MM.1S (cell line): ENCODE measurements around the gene TOM1L1.

ENCODE experiments used
- DNase-seq: peaks from one replicate; pipeline ENCODE4 v3.0.0-alpha.2; 2015
- H2AFZ ChIP-seq: fragments of 300-600 bp; sonication (generic); 2 replicates; pipeline ENCODE4 v1.6.0; 2016; ENCODE audit warnings: antibody characterized with exemption, low read length
- H3F3A ChIP-seq: fragments of 300-600 bp; sonication (generic); 2 replicates; pipeline ENCODE4 v1.6.1; 2016; ENCODE audit warnings: mild to moderate bottlenecking, antibody characterized with exemption, low read length, moderate library complexity, mixed read lengths; ENCODE audit not compliant: insufficient read depth
- H3K27ac ChIP-seq: fragments of 300-600 bp; sonication (generic); 2 replicates; pipeline ENCODE4 v1.5.1; 2016; ENCODE audit warnings: mild to moderate bottlenecking, low read length
- H3K27me3 ChIP-seq: fragments of 300-600 bp; sonication (generic); replicated peaks from 2 replicates; pipeline ENCODE4 v1.6.0; 2016; ENCODE audit warnings: low read length; ENCODE audit not compliant: insufficient read depth
- H3K36me3 ChIP-seq: fragments of 300-600 bp; sonication (generic); replicated peaks from 2 replicates; pipeline ENCODE4 v1.6.1; 2016; ENCODE audit warnings: mild to moderate bottlenecking, low read length, mixed read lengths; ENCODE audit not compliant: insufficient read depth
- H3K4me1 ChIP-seq: fragments of 300-600 bp; sonication (generic); 2 replicates; pipeline ENCODE4 v1.6.1; 2016; ENCODE audit warnings: low read length, mixed read lengths
- H3K4me2 ChIP-seq: fragments of 300-600 bp; sonication (generic); 2 replicates; pipeline ENCODE4 v1.6.0; 2016; ENCODE audit warnings: low read depth, low read length
- H3K4me3 ChIP-seq: fragments of 300-600 bp; sonication (generic); 2 replicates; pipeline ENCODE4 v1.5.1; 2016; ENCODE audit warnings: low read length, mixed read lengths
- H3K79me2 ChIP-seq: fragments of 300-600 bp; sonication (generic); 2 replicates; pipeline ENCODE4 v1.6.1; 2016; ENCODE audit warnings: mixed run types, low read length, mixed read lengths
- H3K9ac ChIP-seq: fragments of 300-600 bp; sonication (generic); 2 replicates; pipeline ENCODE4 v1.6.1; 2016; ENCODE audit warnings: low read length, mixed read lengths
- H3K9me2 ChIP-seq: fragments of 300-600 bp; sonication (generic); replicated peaks from 2 replicates; pipeline ENCODE4 v1.6.1; 2016; ENCODE audit warnings: mild to moderate bottlenecking, low read length, mixed read lengths; ENCODE audit not compliant: insufficient read depth
- H3K9me3 ChIP-seq: fragments of 300-600 bp; sonication (generic); replicated peaks from 2 replicates; pipeline ENCODE4 v1.6.1; 2016; ENCODE audit warnings: mild to moderate bottlenecking, low read length, mixed read lengths; ENCODE audit not compliant: insufficient read depth
- H4K20me1 ChIP-seq: fragments of 300-600 bp; sonication (generic); 2 replicates; pipeline ENCODE4 v1.6.1; 2016; ENCODE audit warnings: mild to moderate bottlenecking, low read length, moderate library complexity, mixed read lengths; ENCODE audit not compliant: insufficient read depth
- CTCF ChIP-seq: fragments of 300-600 bp; sonication (generic); IDR thresholded peaks from 2 replicates; pipeline ENCODE4 v1.5.1; 2016; ENCODE audit warnings: antibody characterized with exemption, low read length, mixed read lengths
- EZH2 ChIP-seq: fragments of 300-600 bp; sonication (generic); optimal IDR thresholded peaks from 2 replicates; pipeline ENCODE3; 2017; ENCODE audit warnings: low read depth, mild to moderate bottlenecking, antibody characterized with exemption, low read length, mixed read lengths
- EZH2phosphoT487 ChIP-seq: fragments of 300-600 bp; sonication (generic); IDR thresholded peaks from 2 replicates; pipeline ENCODE4 v1.6.1; 2018; ENCODE audit warnings: antibody characterized with exemption, low read length

The TOM1L1 gene

GRCh38 chr17:54861471-54861983 lies 39.1 kb upstream of the TOM1L1 start:
- no peaks in the 10 kb centered on the region for H3K27me3 ChIP-seq
- H3F3A ChIP-seq, result no peaks in the 10 kb centered on the region

DNA sequence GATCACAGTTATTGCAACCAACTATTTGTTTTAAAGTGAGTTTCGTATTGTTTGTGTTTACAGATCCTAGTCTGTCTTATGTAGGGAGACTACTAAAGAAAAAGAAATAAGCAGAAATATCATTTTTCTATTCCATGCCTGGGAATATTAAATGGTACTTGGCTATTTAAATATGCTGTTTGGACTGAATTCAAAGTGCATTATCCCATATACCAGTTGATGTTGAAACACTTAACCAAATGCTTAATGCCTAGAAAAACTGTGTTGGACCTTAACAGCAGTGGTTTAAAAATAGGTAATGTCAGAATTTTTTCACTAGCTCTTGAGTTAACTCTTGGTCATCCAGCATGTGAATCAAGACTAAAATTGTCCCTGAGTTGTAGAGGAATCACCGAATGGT lies 37.5 kb upstream of the TOM1L1 start:
- Histone ChIP-seq H4K20me1 (no peaks in the 10 kb centered on the region), H3K79me2 (no peaks in the 10 kb centered on the region), H3K27me3 (no peaks in the 10 kb centered on the region), H3K9me2 (no peaks in the 10 kb centered on the region), H3K4me2 (no peak overlapping the region), H3F3A (no peaks in the 10 kb centered on the region), H3K9ac (no peak overlapping the region), H2AFZ (no peak overlapping the region), H3K27ac (no peak overlapping the region), H3K9me3 (no peaks in the 10 kb centered on the region), H3K4me1 (no peaks in the 10 kb centered on the region), H3K36me3 (no peaks in the 10 kb centered on the region), H3K4me3 (no peak overlapping the region)
- no peak for TF ChIP-seq EZH2phosphoT487
- no peak for TF ChIP-seq CTCF
- TF ChIP-seq EZH2, result no peak
- DNase-seq, result no peak

More at GRCh38 chr17:54861471-54861983, 39.1 kb upstream of the TOM1L1 start:
- H3K4me3 ChIP-seq, result no peak overlapping the region
- no peaks in the 10 kb centered on the region for H3K9me2 ChIP-seq
- H3K9me3 ChIP-seq, result no peaks in the 10 kb centered on the region
- TF ChIP-seq CTCF, result no peak
- no peak for TF ChIP-seq EZH2
- TF ChIP-seq EZH2phosphoT487, result no peak
- no peaks in the 10 kb centered on the region for H3K4me1 ChIP-seq
- no peaks in the 10 kb centered on the region for H3K36me3 ChIP-seq
- no peak overlapping the region for H3K4me2 ChIP-seq
- H3K27ac ChIP-seq, result no peak overlapping the region
- H3K79me2 ChIP-seq, result no peaks in the 10 kb centered on the region
- H4K20me1 ChIP-seq, result no peaks in the 10 kb centered on the region
- no peak overlapping the region for H2AFZ ChIP-seq
- no peak overlapping the region for H3K9ac ChIP-seq
- DNase-seq, result no peak

DNA sequence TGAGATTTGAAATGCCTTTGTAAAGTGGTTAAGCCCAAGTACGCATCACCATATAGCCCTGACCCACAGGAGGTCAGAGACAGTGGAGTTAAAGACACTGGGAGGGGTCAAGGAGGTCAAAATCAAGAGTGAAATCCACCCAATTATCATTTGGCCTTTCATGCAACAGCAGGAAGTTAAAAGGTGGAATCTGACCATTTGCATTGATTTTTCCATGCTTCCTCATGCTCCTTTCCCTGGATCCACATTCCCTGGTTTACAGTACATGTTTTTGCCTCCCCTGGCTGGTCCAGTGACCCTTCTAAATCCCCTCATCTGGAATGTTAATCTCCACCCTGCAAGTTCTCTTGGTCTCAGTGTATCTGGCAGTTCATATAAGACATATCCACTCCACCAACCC lies 36.6 kb upstream of the TOM1L1 start:
- H3K9me2 ChIP-seq, result no peaks in the 10 kb centered on the region
- no peak overlapping the region for H3K27ac ChIP-seq
- H3K4me1 ChIP-seq, result no peaks in the 10 kb centered on the region

More for the DNA sequence above, 36.6 kb upstream of the TOM1L1 start:
- Histone ChIP-seq H3K9ac (no peak overlapping the region), H3F3A (no peaks in the 10 kb centered on the region), H4K20me1 (no peaks in the 10 kb centered on the region), H3K4me2 (no peak overlapping the region), H3K27me3 (no peaks in the 10 kb centered on the region), H3K9me3 (no peaks in the 10 kb centered on the region), H3K36me3 (no peaks in the 10 kb centered on the region), H2AFZ (no peak overlapping the region), H3K79me2 (no peaks in the 10 kb centered on the region), H3K4me3 (no peak overlapping the region)
- DNase-seq, result no peak
- TF ChIP-seq CTCF, result no peak
- TF ChIP-seq EZH2, result no peak
- no peak for TF ChIP-seq EZH2phosphoT487
